ENCODE results near the gene KISS1.

The KISS1 gene

GRCh38 chr1:204190212-204191211, 5.8 kb downstream of the KISS1 start:
- H4K20me1 ChIP-seq (ENCODE audit: insufficient read depth, low read length) = no peaks in the 10 kb centered on the region
- no peak overlapping the region for H3K27ac ChIP-seq (ENCODE audit: low read depth, low read length, poor library complexity, severe bottlenecking)
- no peak overlapping the region for H3K9ac ChIP-seq (ENCODE audit: low read length)
- no peaks in the 10 kb centered on the region for H3K9me3 ChIP-seq (ENCODE audit: low read length)
- no peak overlapping the region for H2AFZ ChIP-seq (ENCODE audit: low read length)
- no peak overlapping the region for H3K4me2 ChIP-seq (ENCODE audit: low read length)
- no peaks in the 10 kb centered on the region for H3F3A ChIP-seq (ENCODE audit: insufficient read depth, low read length)
- TF ChIP-seq, protein P1, sequence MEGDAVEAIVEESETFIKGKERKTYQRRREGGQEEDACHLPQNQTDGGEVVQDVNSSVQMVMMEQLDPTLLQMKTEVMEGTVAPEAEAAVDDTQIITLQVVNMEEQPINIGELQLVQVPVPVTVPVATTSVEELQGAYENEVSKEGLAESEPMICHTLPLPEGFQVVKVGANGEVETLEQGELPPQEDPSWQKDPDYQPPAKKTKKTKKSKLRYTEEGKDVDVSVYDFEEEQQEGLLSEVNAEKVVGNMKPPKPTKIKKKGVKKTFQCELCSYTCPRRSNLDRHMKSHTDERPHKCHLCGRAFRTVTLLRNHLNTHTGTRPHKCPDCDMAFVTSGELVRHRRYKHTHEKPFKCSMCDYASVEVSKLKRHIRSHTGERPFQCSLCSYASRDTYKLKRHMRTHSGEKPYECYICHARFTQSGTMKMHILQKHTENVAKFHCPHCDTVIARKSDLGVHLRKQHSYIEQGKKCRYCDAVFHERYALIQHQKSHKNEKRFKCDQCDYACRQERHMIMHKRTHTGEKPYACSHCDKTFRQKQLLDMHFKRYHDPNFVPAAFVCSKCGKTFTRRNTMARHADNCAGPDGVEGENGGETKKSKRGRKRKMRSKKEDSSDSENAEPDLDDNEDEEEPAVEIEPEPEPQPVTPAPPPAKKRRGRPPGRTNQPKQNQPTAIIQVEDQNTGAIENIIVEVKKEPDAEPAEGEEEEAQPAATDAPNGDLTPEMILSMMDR (IDR thresholded peaks at IDR 0.05; ENCODE audit: low read length) = no peak
- TF ChIP-seq EZH2 (IDR thresholded peaks at IDR 0.05; ENCODE audit: borderline replicate concordance, low read length) = no peak
- H3K9me2 ChIP-seq (ENCODE audit: low read depth, low read length) = no peaks in the 10 kb centered on the region
- H3K79me2 ChIP-seq (ENCODE audit: insufficient read depth, low read length) = no peaks in the 10 kb centered on the region
- no peaks in the 10 kb centered on the region for H3K4me1 ChIP-seq (ENCODE audit: insufficient read depth, low read length, severe bottlenecking)
- no peaks in the 10 kb centered on the region for H3K27me3 ChIP-seq (ENCODE audit: insufficient read depth, low read length)
- H3K36me3 ChIP-seq (ENCODE audit: insufficient read depth, low read length) = no peaks in the 10 kb centered on the region
- H3K4me3 ChIP-seq (ENCODE audit: low read depth, low read length, poor library complexity, severe bottlenecking) = no peak overlapping the region

DNA sequence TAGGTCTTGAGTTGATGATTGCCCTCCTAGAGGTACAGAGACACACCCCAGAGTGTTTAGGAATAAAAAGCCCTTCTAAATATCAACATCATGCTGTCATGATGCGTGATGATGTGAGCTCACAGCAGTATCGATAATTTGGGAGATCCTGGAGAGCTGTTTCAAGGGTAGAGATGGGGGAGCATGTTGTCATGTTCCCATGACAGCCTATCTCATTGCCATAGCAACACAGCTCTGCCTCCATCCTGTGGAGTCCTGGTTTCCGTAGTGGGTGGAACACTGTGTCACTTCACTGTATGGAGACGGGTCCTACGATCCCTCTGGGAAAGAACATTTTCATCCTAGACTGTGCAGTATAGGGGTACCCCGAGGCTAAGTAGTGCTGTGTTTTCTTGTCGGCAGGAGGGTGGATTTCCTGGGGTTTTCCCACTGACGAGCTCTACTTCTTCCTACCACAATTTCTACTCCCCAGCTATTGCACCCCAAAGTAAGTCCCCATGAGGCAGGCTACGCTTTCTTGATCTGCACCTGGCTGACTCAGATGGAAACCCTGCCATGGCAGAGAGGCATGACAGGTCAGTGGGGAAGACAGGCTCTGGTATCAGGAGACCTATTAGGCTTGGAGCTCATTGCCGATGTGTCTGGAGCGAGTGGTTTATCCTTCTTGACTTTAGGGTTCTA, 7.2 kb downstream of the KISS1 start:
- Histone ChIP-seq H3K79me2 (ENCODE audit: insufficient read depth, low read length) (no peaks in the 10 kb centered on the region), H3K9ac (ENCODE audit: low read length) (no peak overlapping the region), H3F3A (ENCODE audit: insufficient read depth, low read length) (no peaks in the 10 kb centered on the region), H3K4me2 (ENCODE audit: low read length) (no peak overlapping the region), H3K27me3 (ENCODE audit: insufficient read depth, low read length) (no peaks in the 10 kb centered on the region), H3K9me3 (ENCODE audit: low read length) (no peaks in the 10 kb centered on the region), H4K20me1 (ENCODE audit: insufficient read depth, low read length) (no peaks in the 10 kb centered on the region), H3K4me3 (ENCODE audit: low read depth, low read length, poor library complexity, severe bottlenecking) (no peak overlapping the region), H3K27ac (ENCODE audit: low read depth, low read length, poor library complexity, severe bottlenecking) (no peak overlapping the region), H3K36me3 (ENCODE audit: insufficient read depth, low read length) (no peaks in the 10 kb centered on the region), H3K9me2 (ENCODE audit: low read depth, low read length) (no peaks in the 10 kb centered on the region), H2AFZ (ENCODE audit: low read length) (no peak overlapping the region), H3K4me1 (ENCODE audit: insufficient read depth, low read length, severe bottlenecking) (no peaks in the 10 kb centered on the region)
- TF ChIP-seq, protein P1 (IDR thresholded peaks at IDR 0.05; ENCODE audit: low read length) = no peak
- no peak for TF ChIP-seq EZH2 (IDR thresholded peaks at IDR 0.05; ENCODE audit: borderline replicate concordance, low read length)

DNA sequence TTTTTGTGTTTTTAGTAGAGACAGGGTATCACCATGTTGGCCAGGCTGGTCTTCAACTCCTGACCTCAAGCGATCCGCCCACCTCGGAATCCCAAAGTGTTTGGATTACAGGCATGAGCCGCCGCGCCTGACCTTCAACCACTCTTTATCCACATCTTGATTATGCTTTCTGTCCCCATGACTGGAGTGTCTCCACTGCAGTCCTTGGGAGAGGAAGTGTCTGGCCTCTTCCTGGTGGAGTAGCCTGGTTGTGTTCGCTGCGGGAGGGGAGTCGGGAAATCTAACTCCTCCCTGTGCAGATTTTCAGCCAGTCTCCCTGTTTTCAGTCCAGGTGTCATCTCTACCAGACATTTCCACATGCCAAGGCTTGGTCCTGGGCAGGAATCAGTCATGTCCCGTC, 9.7 kb downstream of the KISS1 start:
- no peak for TF ChIP-seq EZH2 (IDR thresholded peaks at IDR 0.05; ENCODE audit: borderline replicate concordance, low read length)
- TF ChIP-seq, protein P1 (IDR thresholded peaks at IDR 0.05; ENCODE audit: low read length) = no peak

More for the DNA sequence above, 9.7 kb downstream of the KISS1 start:
- Histone ChIP-seq H3K27me3 (ENCODE audit: insufficient read depth, low read length) (no peaks in the 10 kb centered on the region), H3K4me2 (ENCODE audit: low read length) (no peak overlapping the region), H3K9ac (ENCODE audit: low read length) (no peak overlapping the region), H3K4me3 (ENCODE audit: low read depth, low read length, poor library complexity, severe bottlenecking) (no peak overlapping the region), H3K27ac (ENCODE audit: low read depth, low read length, poor library complexity, severe bottlenecking) (no peak overlapping the region), H3K36me3 (ENCODE audit: insufficient read depth, low read length) (no peaks in the 10 kb centered on the region), H3K9me2 (ENCODE audit: low read depth, low read length) (no peaks in the 10 kb centered on the region), H3K79me2 (ENCODE audit: insufficient read depth, low read length) (no peaks in the 10 kb centered on the region), H3F3A (ENCODE audit: insufficient read depth, low read length) (no peaks in the 10 kb centered on the region), H2AFZ (ENCODE audit: low read length) (no peak overlapping the region), H3K4me1 (ENCODE audit: insufficient read depth, low read length, severe bottlenecking) (no peaks in the 10 kb centered on the region), H4K20me1 (ENCODE audit: insufficient read depth, low read length) (no peaks in the 10 kb centered on the region), H3K9me3 (ENCODE audit: low read length) (no peaks in the 10 kb centered on the region)

Measured in OCI-LY1 (cell line).